CD14-positive monocyte (primary cell): Measurements from ENCODE around the gene UQCRC2. TPM values are rescaled to one million over a fixed set of nuclear protein-coding genes. Genes with fewer than 3 reads are reported as not detected.
"Not testable (repeated sequence)": the region's sequence is repeated elsewhere in the genome, so short reads cannot be mapped to it uniquely, and the experiment has no call there.

Source experiments
- DNase-seq, 3 donors: peaks; one replicate each; pipeline ENCODE4 v3.0.0-alpha.2; 2011 to 2022
- H2AFZ ChIP-seq: 2 replicates; pipeline ENCODE4 v1.6.0; 2012; ENCODE audit warnings: mild to moderate bottlenecking, low read depth, low read length, inconsistent platforms; ENCODE audit not compliant: insufficient read depth, poor library complexity, severe bottlenecking
- H3K27ac ChIP-seq, 2 donors: 1 replicate in 1 of 2; 2 replicates in 1 of 2; pipeline ENCODE4 v1.5.1; 2012 to 2013; ENCODE audit warnings: low read length in 2 of 2, control low read depth in 1 of 2, inconsistent platforms in 1 of 2, low read depth in 1 of 2, mild to moderate bottlenecking in 1 of 2
- H3K27me3 ChIP-seq, 2 donors: one replicate each; pipeline versions ENCODE4 v1.6.0 to v1.6.1; 2011 to 2013; ENCODE audit warnings: low read length in 2 of 2; ENCODE audit not compliant: control insufficient read depth in 2 of 2, insufficient read depth in 2 of 2
- H3K36me3 ChIP-seq, 2 donors: replicated peaks in 1 of 2; 1 replicate in 1 of 2; 2 replicates in 1 of 2; pipeline versions ENCODE4 v1.5.1 to v1.6.1; 2012 to 2013; ENCODE audit warnings: low read length in 2 of 2, control low read depth in 1 of 2, inconsistent platforms in 1 of 2, mild to moderate bottlenecking in 1 of 2; ENCODE audit not compliant: insufficient read depth in 2 of 2, control insufficient read depth in 1 of 2
- H3K4me1 ChIP-seq, 2 donors: 1 replicate in 1 of 2; 2 replicates in 1 of 2; pipeline versions ENCODE4 v1.5.1 to v1.6.1; 2012 to 2013; ENCODE audit warnings: low read length in 2 of 2, control low read depth in 1 of 2, inconsistent platforms in 1 of 2, mild to moderate bottlenecking in 1 of 2, moderate library complexity in 1 of 2; ENCODE audit not compliant: insufficient read depth in 2 of 2, control insufficient read depth in 1 of 2
- H3K4me2 ChIP-seq: replicated peaks from 2 replicates; pipeline ENCODE3; 2012; ENCODE audit warnings: low read length, moderate library complexity, mild to moderate bottlenecking; ENCODE audit not compliant: poor library complexity, severe bottlenecking; ENCODE audit errors: extremely low read depth
- H3K4me3 ChIP-seq, 3 experiments: fragments of 200-600 bp in 1 of 3; sonication (generic) in 1 of 3; replicated peaks in 1 of 3; 1 replicate in 2 of 3; 2 replicates in 1 of 3; pipeline ENCODE4 v1.5.1; 2011 to 2013; ENCODE audit warnings: low read length in 3 of 3, mild to moderate bottlenecking in 3 of 3, control low read depth in 2 of 3, low read depth in 2 of 3, inconsistent platforms in 1 of 3, moderate library complexity in 1 of 3
- H3K79me2 ChIP-seq: 2 replicates; pipeline ENCODE4 v1.6.0; 2012; ENCODE audit warnings: mild to moderate bottlenecking, control low read depth, inconsistent platforms, low read length, moderate library complexity; ENCODE audit not compliant: insufficient read depth
- H3K9ac ChIP-seq: 2 replicates; pipeline ENCODE4 v1.6.0; 2017; ENCODE audit warnings: low read length, mild to moderate bottlenecking; ENCODE audit not compliant: insufficient read depth, poor library complexity, severe bottlenecking
- H3K9me3 ChIP-seq, 2 donors: replicated peaks in 1 of 2; 1 replicate in 1 of 2; 2 replicates in 1 of 2; pipeline versions ENCODE4 v1.5.1 to v1.6.1; 2012 to 2013; ENCODE audit warnings: low read length in 2 of 2, control low read depth in 1 of 2; ENCODE audit not compliant: control insufficient read depth in 1 of 2, insufficient read depth in 1 of 2
- H4K20me1 ChIP-seq: 2 replicates; pipeline ENCODE4 v1.6.0; 2012; ENCODE audit warnings: mild to moderate bottlenecking, low read length, control low read depth, moderate library complexity; ENCODE audit not compliant: insufficient read depth
- H3K27ac Mint-ChIP-seq, 7 donors: one replicate each; pipeline ENCODE4 v1.8.0; 2020; ENCODE audit warnings: mild to moderate bottlenecking in 7 of 7, mixed read lengths in 7 of 7, moderate library complexity in 6 of 7, inconsistent platforms in 2 of 7
- H3K27me3 Mint-ChIP-seq, 3 donors: one replicate each; pipeline ENCODE4 v1.8.0; 2021 to 2022; ENCODE audit warnings: low read depth in 3 of 3, mild to moderate bottlenecking in 3 of 3, mixed read lengths in 3 of 3, moderate library complexity in 3 of 3, inconsistent platforms in 1 of 3
- H3K36me3 Mint-ChIP-seq, 2 donors: one replicate each; pipeline ENCODE4 v1.8.0; 2020; ENCODE audit warnings: mixed read lengths in 2 of 2, inconsistent platforms in 1 of 2, mild to moderate bottlenecking in 1 of 2
- H3K4me1 Mint-ChIP-seq: one replicate; pipeline ENCODE4 v1.8.0; 2020; ENCODE audit warnings: mild to moderate bottlenecking, mixed read lengths
- H3K4me3 Mint-ChIP-seq, 2 donors: one replicate each; pipeline ENCODE4 v1.8.0; 2020; ENCODE audit warnings: mild to moderate bottlenecking in 2 of 2, mixed read lengths in 2 of 2, moderate library complexity in 1 of 2
- H3K9me3 Mint-ChIP-seq, 7 donors: one replicate each; pipeline ENCODE4 v1.8.0; 2020 to 2022; ENCODE audit warnings: mixed read lengths in 7 of 7, mild to moderate bottlenecking in 6 of 7, moderate library complexity in 6 of 7, inconsistent platforms in 2 of 7
- WGBS: methylation state at CpG from one replicate; pipeline ENCODE4 v1.1.5; 2013; ENCODE audit warnings: missing lambda C conversion rate; ENCODE audit not compliant: insufficient coverage; 5-methylcytosine and 5-hydroxymethylcytosine counted together
- intact Hi-C, 2 donors: fragments of 100-400 bp; cut with micrococcal nuclease; formaldehyde crosslinking; loops; one replicate each; pipeline versions ENCODE4 v1.15.0 to v1.15.1; 2023
- polyA plus RNA-seq, 3 donors: library from polyadenylated mRNA; depleted of rRNA in 1 of 3; unstranded in 2 of 3; stranded (reverse) in 1 of 3; fragments of 300-500 nt in 2 of 3; fragments of >200 nt in 1 of 3; fragmentation: Illumina TruSeq in 2 of 3; gene quantifications; 1 replicate in 2 of 3; 2 replicates in 1 of 3; pipeline ENCODE4 v1.2.3, GENCODE V29; 2012 to 2021
- TF ChIP-seq, protein P1 (sequence below): fragments of 200-600 bp; IDR thresholded peaks from one replicate; pipeline ENCODE4 v1.8.0; 2022; ENCODE audit warnings: antibody characterized with exemption, mild to moderate bottlenecking

The UQCRC2 gene
- polyA plus RNA-seq, 3 donors: 101 to 195 (median 189) TPM

- Mint-ChIP-seq H3K27ac (no peak overlapping the region), H3K9me3 (no peaks in the 10 kb centered on the region), H3K36me3 (peaks cover 0 to 2% of the 10 kb centered on the region in 2 donors), H3K4me3 (no peak overlapping the region), H3K4me1 (peaks cover 18% of the 10 kb centered on the region), H3K27me3 (peaks cover 0 to 5% (median 0%) of the 10 kb centered on the region in 3 donors)
- no peak for DNase-seq
- Histone ChIP-seq H3K79me2 (no peaks in the 10 kb centered on the region), H3K9ac (no peak overlapping the region), H3K27ac (no peak overlapping the region), H2AFZ (no peak overlapping the region), H3K4me2 (no peak overlapping the region), H3K27me3 (no peaks in the 10 kb centered on the region), H4K20me1 (no peaks in the 10 kb centered on the region), H3K4me3 (no peak overlapping the region), H3K9me3 (no peaks in the 10 kb centered on the region), H3K36me3 (no peaks in the 10 kb centered on the region), H3K4me1 (peaks cover 5 to 8% of the 10 kb centered on the region in 2 donors)
- intact Hi-C loops: no loop called here
- TF ChIP-seq, protein P1, sequence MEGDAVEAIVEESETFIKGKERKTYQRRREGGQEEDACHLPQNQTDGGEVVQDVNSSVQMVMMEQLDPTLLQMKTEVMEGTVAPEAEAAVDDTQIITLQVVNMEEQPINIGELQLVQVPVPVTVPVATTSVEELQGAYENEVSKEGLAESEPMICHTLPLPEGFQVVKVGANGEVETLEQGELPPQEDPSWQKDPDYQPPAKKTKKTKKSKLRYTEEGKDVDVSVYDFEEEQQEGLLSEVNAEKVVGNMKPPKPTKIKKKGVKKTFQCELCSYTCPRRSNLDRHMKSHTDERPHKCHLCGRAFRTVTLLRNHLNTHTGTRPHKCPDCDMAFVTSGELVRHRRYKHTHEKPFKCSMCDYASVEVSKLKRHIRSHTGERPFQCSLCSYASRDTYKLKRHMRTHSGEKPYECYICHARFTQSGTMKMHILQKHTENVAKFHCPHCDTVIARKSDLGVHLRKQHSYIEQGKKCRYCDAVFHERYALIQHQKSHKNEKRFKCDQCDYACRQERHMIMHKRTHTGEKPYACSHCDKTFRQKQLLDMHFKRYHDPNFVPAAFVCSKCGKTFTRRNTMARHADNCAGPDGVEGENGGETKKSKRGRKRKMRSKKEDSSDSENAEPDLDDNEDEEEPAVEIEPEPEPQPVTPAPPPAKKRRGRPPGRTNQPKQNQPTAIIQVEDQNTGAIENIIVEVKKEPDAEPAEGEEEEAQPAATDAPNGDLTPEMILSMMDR: no peak
- 75% methylated on average over 5 of the region's 7 CpGs for whole genome bisulfite sequencing
Measured at GRCh38 chr16:21997697-21998480, 44.7 kb downstream of the UQCRC2 start.

DNA sequence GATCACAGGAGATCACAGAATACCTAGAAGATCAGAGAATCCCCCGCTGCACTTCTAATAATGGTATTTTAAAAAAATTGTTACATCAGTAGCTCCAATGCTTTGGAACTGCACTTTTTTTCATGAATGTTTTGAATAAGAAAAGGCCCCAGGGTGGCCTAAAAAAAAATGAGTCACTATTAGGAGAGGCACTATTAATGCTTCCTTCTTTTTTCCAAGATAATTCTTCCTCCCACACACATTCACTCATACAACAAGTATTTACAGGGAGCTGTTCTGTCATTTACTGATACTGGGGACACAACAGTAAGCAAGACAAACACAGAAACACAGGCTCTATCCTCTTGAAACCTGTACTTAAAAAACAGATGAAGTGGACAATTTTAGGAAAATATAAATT, 48.4 kb downstream of the UQCRC2 start:
- H2AFZ ChIP-seq: peak overlapping the region; percentile 69
- no peaks in the 10 kb centered on the region for H3K9me3 ChIP-seq
- intact Hi-C loops: loop anchor here (2.0 to 5.0 kb wide), 3 partner anchors 76 to 296 kb away; partner anchors contain the start of gene POLR3E (in 2 of the 2)
- peaks cover 5 to 8% of the 10 kb centered on the region in 2 donors for H3K4me1 ChIP-seq
- Mint-ChIP-seq H3K27ac (no peak overlapping the region), H3K4me3 (no peak overlapping the region), H3K4me1 (peaks cover 14% of the 10 kb centered on the region), H3K9me3 (no peaks in the 10 kb centered on the region), H3K36me3 (no peaks in the 10 kb centered on the region), H3K27me3 (peaks cover 0 to 17% (median 4%) of the 10 kb centered on the region in 3 donors)
- H3K27me3 ChIP-seq: peaks cover 0 to 3% of the 10 kb centered on the region in 2 donors
- H3K9ac ChIP-seq: no peak overlapping the region
- H3K79me2 ChIP-seq: no peaks in the 10 kb centered on the region
- no peak overlapping the region for H3K4me3 ChIP-seq
- WGBS: no CpG with 5 or more reads among the region's 1 CpG
- no peak overlapping the region for H3K27ac ChIP-seq
- no peak overlapping the region for H3K4me2 ChIP-seq
- no peaks in the 10 kb centered on the region for H3K36me3 ChIP-seq
- DNase-seq: no peak
- TF ChIP-seq, protein P1: no peak
- no peaks in the 10 kb centered on the region for H4K20me1 ChIP-seq

GRCh38 chr16:22002047-22002446, 48.9 kb downstream of the UQCRC2 start:
- H3K36me3 ChIP-seq, H3K36me3 Mint-ChIP-seq, H2AFZ ChIP-seq, DNase-seq, H3K9me3 ChIP-seq, H3K4me2 ChIP-seq, H3K4me3 ChIP-seq, H3K9ac ChIP-seq, H3K4me3 Mint-ChIP-seq, H4K20me1 ChIP-seq, H3K79me2 ChIP-seq, H3K27ac ChIP-seq, H3K27me3 ChIP-seq, H3K9me3 Mint-ChIP-seq: not testable (repeated sequence)
- H3K4me1 Mint-ChIP-seq: peaks cover 19% of the 10 kb centered on the region
- intact Hi-C loops: loop anchor here (5.0 kb wide), 2 partner anchors 75 to 295 kb away; partner anchors contain the start of gene POLR3E (in 2 of the 2)
- peaks cover 3 to 20% (median 5%) of the 10 kb centered on the region in 3 donors for H3K27me3 Mint-ChIP-seq
- H3K4me1 ChIP-seq: peaks cover 8 to 11% of the 10 kb centered on the region in 2 donors
- no CpG with 5 or more reads among the region's 1 CpG for WGBS
- peak overlapping the region in 1 of 7 donors; percentile 51 for H3K27ac Mint-ChIP-seq
